GM12875 (cell line): ENCODE results near the gene HOXD9.

Experiments
- H3K4me3 ChIP-seq: one replicate; pipeline ENCODE4 v1.5.1; 2011; ENCODE audit warnings: low read depth, low read length, control low read depth
- CTCF ChIP-seq: IDR thresholded peaks from 2 replicates; pipeline ENCODE4 v1.5.1; 2011; ENCODE audit warnings: low read depth, mild to moderate bottlenecking, control low read depth, inconsistent platforms, low read length, moderate library complexity, borderline replicate concordance; ENCODE audit not compliant: insufficient read depth

HOXD9 gene

DNA sequence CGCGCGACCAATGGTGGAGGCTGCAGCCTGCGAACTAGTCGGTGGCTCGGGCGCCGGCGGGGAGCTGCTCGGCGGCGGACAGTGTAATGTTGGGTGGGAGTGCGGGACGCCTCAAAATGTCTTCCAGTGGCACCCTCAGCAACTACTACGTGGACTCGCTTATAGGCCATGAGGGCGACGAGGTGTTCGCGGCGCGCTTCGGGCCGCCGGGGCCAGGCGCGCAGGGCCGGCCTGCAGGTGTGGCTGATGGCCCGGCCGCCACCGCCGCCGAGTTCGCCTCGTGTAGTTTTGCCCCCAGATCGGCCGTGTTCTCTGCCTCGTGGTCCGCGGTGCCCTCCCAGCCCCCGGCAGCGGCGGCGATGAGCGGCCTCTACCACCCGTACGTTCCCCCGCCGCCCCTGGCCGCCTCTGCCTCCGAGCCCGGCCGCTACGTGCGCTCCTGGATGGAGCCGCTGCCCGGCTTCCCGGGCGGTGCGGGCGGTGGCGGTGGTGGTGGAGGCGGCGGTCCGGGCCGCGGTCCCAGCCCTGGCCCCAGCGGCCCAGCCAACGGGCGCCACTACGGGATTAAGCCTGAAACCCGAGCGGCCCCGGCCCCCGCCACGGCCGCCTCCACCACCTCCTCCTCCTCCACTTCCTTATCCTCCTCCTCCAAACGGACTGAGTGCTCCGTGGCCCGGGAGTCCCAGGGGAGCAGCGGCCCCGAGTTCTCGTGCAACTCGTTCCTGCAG is at the start of gene HOXD9:
HOXD9 (plus strand) TSS at position 37 of the 728 bp plus-strand sequence; CDS start at position 87, 50 bp downstream.
- H3K4me3 ChIP-seq: no peak within 1 kb of the TSS
- no peak for TF ChIP-seq CTCF

GRCh38 chr2:176072951-176073904 is 49.3 kb upstream of the HOXD9 start:
- H3K4me3 ChIP-seq: no peak overlapping the region
- no peak for TF ChIP-seq CTCF

GRCh38 chr2:176074919-176075425 is 47.5 kb upstream of the HOXD9 start:
- no peak overlapping the region for H3K4me3 ChIP-seq
- TF ChIP-seq CTCF: no peak

DNA sequence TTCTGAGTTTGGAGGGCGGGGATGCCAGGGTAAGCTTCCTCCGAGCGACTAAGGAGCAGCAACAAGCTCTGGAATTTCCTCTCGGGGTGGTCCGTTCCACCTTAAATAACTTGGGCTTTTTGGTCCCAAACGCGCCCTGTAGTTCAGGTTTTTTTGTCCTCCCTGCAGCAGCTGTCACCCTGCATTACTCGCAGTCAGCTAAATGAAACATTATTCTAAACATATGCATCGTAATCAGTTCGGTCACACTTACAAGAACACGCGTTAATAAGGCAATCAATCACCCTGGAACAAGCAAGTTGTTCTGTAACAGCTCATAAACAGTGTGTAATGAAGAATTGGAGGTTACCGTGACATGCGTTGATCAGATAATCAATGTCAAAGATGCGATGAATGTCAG is 47.0 kb upstream of the HOXD9 start:
- H3K4me3 ChIP-seq: no peak overlapping the region
- no peak for TF ChIP-seq CTCF

GRCh38 chr2:176076063-176076462 is 46.5 kb upstream of the HOXD9 start:
- H3K4me3 ChIP-seq: no peak overlapping the region
- no peak for TF ChIP-seq CTCF

- no peak for TF ChIP-seq CTCF
- H3K4me3 ChIP-seq: no peak overlapping the region
Measured at GRCh38 chr2:176076796-176077195, 45.7 kb upstream of the HOXD9 start.
